K562 (cell line): ENCODE results near the gene TANC1. TPM values are rescaled to one million over a fixed set of nuclear protein-coding genes. Genes with fewer than 3 reads are reported as not detected.

Experiments
- GTF2E2 ChIP-seq: fragments of 200-800 bp; sonication (Bioruptor generic); IDR thresholded peaks from 2 replicates; pipeline ENCODE4 v1.6.1; 2016; ENCODE audit warnings: missing genetic modification characterization, missing compliant biosample characterization
- LCOR ChIP-seq: sonication (generic); formaldehyde crosslinking; IDR thresholded peaks from 2 replicates; pipeline ENCODE4 v1.8.0; 2022; ENCODE audit warnings: mild to moderate bottlenecking, missing genetic modification reagents
- MCM5 ChIP-seq: fragments of 450-650 bp; IDR thresholded peaks from 2 replicates; pipeline ENCODE4 v1.6.1; 2016; ENCODE audit warnings: low read depth
- MCM7 ChIP-seq, 2 experiments: fragments of 450-650 bp; IDR thresholded peaks; 2 replicates each; pipeline ENCODE4 v1.6.1; 2016 to 2018
- NFATC3 ChIP-seq: fragments of 450-650 bp; IDR thresholded peaks from 2 replicates; pipeline ENCODE4 v1.6.1; 2017; ENCODE audit warnings: mild to moderate bottlenecking
- NFIX ChIP-seq: fragments of 250-450 bp; sonication (Bioruptor Pico); IDR thresholded peaks from 2 replicates; pipeline ENCODE4 v1.4.0; 2020; ENCODE audit warnings: low read depth, mild to moderate bottlenecking, moderate library complexity
- POLR2H ChIP-seq: IDR thresholded peaks from 2 replicates; pipeline ENCODE4 v1.6.1; 2016; ENCODE audit warnings: missing genetic modification characterization, low read depth, mild to moderate bottlenecking, control low read depth, missing compliant biosample characterization, moderate library complexity
- RAD21 ChIP-seq, 2 experiments: fragments of 250-450 bp in 1 of 2; fragments of 450-650 bp in 1 of 2; sonication (Bioruptor Pico) in 1 of 2; formaldehyde crosslinking in 1 of 2; IDR thresholded peaks in 1 of 2; conservative IDR thresholded peaks in 1 of 2; 2 replicates each; pipeline versions ENCODE4 v1.4.0 to v1.8.0; 2020 to 2022; ENCODE audit warnings: mild to moderate bottlenecking in 2 of 2, moderate library complexity in 1 of 2
- RBM22 ChIP-seq: fragments of 200-400 bp; formaldehyde crosslinking; IDR thresholded peaks from 2 replicates; pipeline ENCODE4 v1.6.1; 2018; ENCODE audit warnings: low read length, low read depth; ENCODE audit not compliant: poor library complexity, severe bottlenecking
- STAT5A ChIP-seq: IDR thresholded peaks from 2 replicates; pipeline ENCODE4 v1.6.1; 2012; ENCODE audit warnings: low read length, inconsistent platforms, borderline replicate concordance
- U2AF2 ChIP-seq: fragments of 200-400 bp; formaldehyde crosslinking; optimal IDR thresholded peaks from 2 replicates; pipeline ENCODE3; 2017; ENCODE audit warnings: low read depth, mild to moderate bottlenecking, low read length
- ZNF121 ChIP-seq: sonication (generic); formaldehyde crosslinking; conservative IDR thresholded peaks from 2 replicates; pipeline ENCODE4 v1.8.0; 2022; ENCODE audit warnings: missing genetic modification reagents
- ZNF174 ChIP-seq: fragments of 250-450 bp; sonication (Bioruptor Pico); IDR thresholded peaks from 2 replicates; pipeline ENCODE4 v1.4.0; 2020; ENCODE audit warnings: mild to moderate bottlenecking
- polyA plus RNA-seq, 8 experiments: library from polyadenylated mRNA; depleted of rRNA in 4 of 8; stranded (reverse) in 5 of 8; unstranded in 3 of 8; fragments of >200 nt; fragmentation: Nextera tagmentation in 2 of 8; fragmentation: Illumina TruSeq in 1 of 8; extraction: Ambion mirVana in 2 of 8; extraction: Trizol in 1 of 8; gene quantifications; 2 replicates each; pipeline versions ENCODE4 v1.2.1 to v1.2.3, GENCODE V29; 2011 to 2014; ENCODE audit warnings: inconsistent platforms in 1 of 8, missing spikeins in 1 of 8
- total RNA-seq, 7 experiments: library from RNA; depleted of rRNA in 6 of 7; stranded (reverse); fragments of >200 nt in 6 of 7; fragmentation: Illumina TruSeq in 2 of 7; extraction: Trizol in 2 of 7; gene quantifications; 2 replicates each; pipeline versions ENCODE4 v1.2.1 to v1.2.3, GENCODE V29; 2011 to 2021; ENCODE audit warnings: low replicate concordance in 1 of 7
- TF ChIP-seq, protein P1 (sequence below): sonication (generic); formaldehyde crosslinking; IDR thresholded peaks from 2 replicates; pipeline ENCODE4 v1.9.0; 2022; ENCODE audit warnings: mild to moderate bottlenecking, missing genetic modification reagents
- TF ChIP-seq, protein P2 (sequence below): sonication (generic); formaldehyde crosslinking; IDR thresholded peaks from 2 replicates; pipeline ENCODE4 v1.8.0; 2023; ENCODE audit warnings: missing genetic modification reagents, mild to moderate bottlenecking, borderline replicate concordance
- TF ChIP-seq, protein P3 (sequence below): sonication (generic); formaldehyde crosslinking; IDR thresholded peaks from 2 replicates; pipeline ENCODE4 v1.5.0; 2020; ENCODE audit warnings: missing genetic modification reagents
- TF ChIP-seq, protein P4 (sequence below): fragments of 450-650 bp; IDR thresholded peaks from 2 replicates; pipeline ENCODE4 v1.7.0; 2016; ENCODE audit warnings: borderline replicate concordance
- TF ChIP-seq, protein P5 (sequence below): fragments of 250-450 bp; sonication (Bioruptor Pico); IDR thresholded peaks from 2 replicates; pipeline ENCODE4 v1.8.0; 2021; ENCODE audit warnings: borderline replicate concordance, mild to moderate bottlenecking, moderate library complexity; ENCODE audit not compliant: poor library complexity, severe bottlenecking

TANC1 gene
- total and polyA plus RNA-seq, 9 of the 15 experiments (the other 6 are each of a cell fraction or from before 2014, with no cell fraction given) = under 0.01 to 0.20 (median 0.07) TPM; not detected in 1

DNA sequence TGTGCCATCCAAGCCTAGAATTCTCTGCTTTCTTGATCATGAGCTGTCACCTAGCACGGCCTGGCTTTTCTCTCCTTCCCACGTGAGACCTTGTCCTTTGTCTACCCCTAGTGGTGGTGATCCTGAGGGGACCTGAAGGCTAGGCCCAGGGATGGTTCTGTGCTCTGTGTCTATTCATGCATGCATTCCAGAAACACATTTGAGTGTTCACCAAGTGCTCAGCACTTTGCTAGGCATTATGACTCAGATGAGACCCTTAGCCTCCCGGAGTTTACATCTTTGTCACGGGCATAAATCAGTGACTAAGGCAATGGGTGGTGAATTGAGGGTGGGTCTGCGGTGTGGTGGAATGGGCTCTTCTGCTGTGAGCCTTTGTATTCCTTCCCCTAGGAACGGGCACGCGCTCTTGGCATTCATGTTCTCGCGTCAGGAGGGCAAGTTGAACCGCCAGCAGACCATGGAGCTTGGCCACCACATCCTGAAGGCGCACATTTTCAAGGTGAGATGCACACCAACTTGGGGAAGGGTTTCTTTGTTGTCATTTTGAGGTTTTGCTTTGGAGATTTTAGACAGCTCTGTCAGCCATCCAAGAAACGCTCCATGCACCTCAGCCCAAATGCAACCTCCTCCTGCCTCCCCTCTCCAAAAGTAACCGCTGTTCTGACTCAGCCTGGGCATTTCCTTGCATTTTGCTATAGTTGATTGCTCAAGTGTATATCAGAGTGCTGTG, 217.1 kb downstream of the TANC1 start (continued):
- TF ChIP-seq, protein P1, sequence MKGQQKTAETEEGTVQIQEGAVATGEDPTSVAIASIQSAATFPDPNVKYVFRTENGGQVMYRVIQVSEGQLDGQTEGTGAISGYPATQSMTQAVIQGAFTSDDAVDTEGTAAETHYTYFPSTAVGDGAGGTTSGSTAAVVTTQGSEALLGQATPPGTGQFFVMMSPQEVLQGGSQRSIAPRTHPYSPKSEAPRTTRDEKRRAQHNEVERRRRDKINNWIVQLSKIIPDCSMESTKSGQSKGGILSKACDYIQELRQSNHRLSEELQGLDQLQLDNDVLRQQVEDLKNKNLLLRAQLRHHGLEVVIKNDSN (CRISPR knock-in tag) = peak; percentile 56
- TF ChIP-seq ZNF174 (no peak), U2AF2 (no peak), RBM22 (no peak), STAT5A (no peak), GTF2E2 (tag) (no peak), ZNF121 (CRISPR knock-in tag) (no peak), NFATC3 (no peak), MCM7 (IDR thresholded peaks at IDR 0.05) (no peak), POLR2H (tag) (no peak), LCOR (CRISPR knock-in tag) (no peak), NFIX (CRISPR knock-in tag) (no peak), RAD21 (CRISPR knock-in tag; conservative IDR thresholded peaks at IDR 0.05 in 1 of 2, IDR thresholded peaks at IDR 0.05 in 1 of 2) (peak; percentile 91 to 94), MCM5 (no peak)
- TF ChIP-seq, protein P2, sequence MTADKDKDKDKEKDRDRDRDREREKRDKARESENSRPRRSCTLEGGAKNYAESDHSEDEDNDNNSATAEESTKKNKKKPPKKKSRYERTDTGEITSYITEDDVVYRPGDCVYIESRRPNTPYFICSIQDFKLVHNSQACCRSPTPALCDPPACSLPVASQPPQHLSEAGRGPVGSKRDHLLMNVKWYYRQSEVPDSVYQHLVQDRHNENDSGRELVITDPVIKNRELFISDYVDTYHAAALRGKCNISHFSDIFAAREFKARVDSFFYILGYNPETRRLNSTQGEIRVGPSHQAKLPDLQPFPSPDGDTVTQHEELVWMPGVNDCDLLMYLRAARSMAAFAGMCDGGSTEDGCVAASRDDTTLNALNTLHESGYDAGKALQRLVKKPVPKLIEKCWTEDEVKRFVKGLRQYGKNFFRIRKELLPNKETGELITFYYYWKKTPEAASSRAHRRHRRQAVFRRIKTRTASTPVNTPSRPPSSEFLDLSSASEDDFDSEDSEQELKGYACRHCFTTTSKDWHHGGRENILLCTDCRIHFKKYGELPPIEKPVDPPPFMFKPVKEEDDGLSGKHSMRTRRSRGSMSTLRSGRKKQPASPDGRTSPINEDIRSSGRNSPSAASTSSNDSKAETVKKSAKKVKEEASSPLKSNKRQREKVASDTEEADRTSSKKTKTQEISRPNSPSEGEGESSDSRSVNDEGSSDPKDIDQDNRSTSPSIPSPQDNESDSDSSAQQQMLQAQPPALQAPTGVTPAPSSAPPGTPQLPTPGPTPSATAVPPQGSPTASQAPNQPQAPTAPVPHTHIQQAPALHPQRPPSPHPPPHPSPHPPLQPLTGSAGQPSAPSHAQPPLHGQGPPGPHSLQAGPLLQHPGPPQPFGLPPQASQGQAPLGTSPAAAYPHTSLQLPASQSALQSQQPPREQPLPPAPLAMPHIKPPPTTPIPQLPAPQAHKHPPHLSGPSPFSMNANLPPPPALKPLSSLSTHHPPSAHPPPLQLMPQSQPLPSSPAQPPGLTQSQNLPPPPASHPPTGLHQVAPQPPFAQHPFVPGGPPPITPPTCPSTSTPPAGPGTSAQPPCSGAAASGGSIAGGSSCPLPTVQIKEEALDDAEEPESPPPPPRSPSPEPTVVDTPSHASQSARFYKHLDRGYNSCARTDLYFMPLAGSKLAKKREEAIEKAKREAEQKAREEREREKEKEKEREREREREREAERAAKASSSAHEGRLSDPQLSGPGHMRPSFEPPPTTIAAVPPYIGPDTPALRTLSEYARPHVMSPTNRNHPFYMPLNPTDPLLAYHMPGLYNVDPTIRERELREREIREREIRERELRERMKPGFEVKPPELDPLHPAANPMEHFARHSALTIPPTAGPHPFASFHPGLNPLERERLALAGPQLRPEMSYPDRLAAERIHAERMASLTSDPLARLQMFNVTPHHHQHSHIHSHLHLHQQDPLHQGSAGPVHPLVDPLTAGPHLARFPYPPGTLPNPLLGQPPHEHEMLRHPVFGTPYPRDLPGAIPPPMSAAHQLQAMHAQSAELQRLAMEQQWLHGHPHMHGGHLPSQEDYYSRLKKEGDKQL (CRISPR knock-in tag) = no peak
- TF ChIP-seq, protein P3, sequence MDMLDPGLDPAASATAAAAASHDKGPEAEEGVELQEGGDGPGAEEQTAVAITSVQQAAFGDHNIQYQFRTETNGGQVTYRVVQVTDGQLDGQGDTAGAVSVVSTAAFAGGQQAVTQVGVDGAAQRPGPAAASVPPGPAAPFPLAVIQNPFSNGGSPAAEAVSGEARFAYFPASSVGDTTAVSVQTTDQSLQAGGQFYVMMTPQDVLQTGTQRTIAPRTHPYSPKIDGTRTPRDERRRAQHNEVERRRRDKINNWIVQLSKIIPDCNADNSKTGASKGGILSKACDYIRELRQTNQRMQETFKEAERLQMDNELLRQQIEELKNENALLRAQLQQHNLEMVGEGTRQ (CRISPR knock-in tag) = no peak
- TF ChIP-seq, protein P4, sequence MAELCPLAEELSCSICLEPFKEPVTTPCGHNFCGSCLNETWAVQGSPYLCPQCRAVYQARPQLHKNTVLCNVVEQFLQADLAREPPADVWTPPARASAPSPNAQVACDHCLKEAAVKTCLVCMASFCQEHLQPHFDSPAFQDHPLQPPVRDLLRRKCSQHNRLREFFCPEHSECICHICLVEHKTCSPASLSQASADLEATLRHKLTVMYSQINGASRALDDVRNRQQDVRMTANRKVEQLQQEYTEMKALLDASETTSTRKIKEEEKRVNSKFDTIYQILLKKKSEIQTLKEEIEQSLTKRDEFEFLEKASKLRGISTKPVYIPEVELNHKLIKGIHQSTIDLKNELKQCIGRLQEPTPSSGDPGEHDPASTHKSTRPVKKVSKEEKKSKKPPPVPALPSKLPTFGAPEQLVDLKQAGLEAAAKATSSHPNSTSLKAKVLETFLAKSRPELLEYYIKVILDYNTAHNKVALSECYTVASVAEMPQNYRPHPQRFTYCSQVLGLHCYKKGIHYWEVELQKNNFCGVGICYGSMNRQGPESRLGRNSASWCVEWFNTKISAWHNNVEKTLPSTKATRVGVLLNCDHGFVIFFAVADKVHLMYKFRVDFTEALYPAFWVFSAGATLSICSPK = no peak
- TF ChIP-seq, protein P5, sequence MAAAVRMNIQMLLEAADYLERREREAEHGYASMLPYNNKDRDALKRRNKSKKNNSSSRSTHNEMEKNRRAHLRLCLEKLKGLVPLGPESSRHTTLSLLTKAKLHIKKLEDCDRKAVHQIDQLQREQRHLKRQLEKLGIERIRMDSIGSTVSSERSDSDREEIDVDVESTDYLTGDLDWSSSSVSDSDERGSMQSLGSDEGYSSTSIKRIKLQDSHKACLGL (CRISPR knock-in tag) = no peak
